BJ (cell line): ENCODE measurements around the gene ULBP3. TPM values are rescaled to one million over a fixed set of nuclear protein-coding genes. Genes with fewer than 3 reads are reported as not detected.

Experiments used
- CTCF ChIA-PET: fragments of 350-600 bp; formaldehyde crosslinking; extraction: SDS; loops from one replicate; lab custom pipeline; 2021; ENCODE audit warnings: antibody characterized with exemption, inconsistent platforms; lab: Yijun Ruan, JAX
- POLR2A ChIA-PET: fragments of 300-600 bp; sonication (Branson Sonifier 250); formaldehyde crosslinking; extraction: SDS; loops from one replicate; lab custom pipeline; 2021; ENCODE audit warnings: antibody characterized with exemption; lab: Charles Lee
- DNase-seq: peaks from one replicate; pipeline ENCODE4 v3.0.0-alpha.2; 2011; ENCODE audit warnings: low read depth
- H3K27me3 ChIP-seq: 2 replicates; pipeline ENCODE4 v1.6.0; 2011; ENCODE audit warnings: low read length; ENCODE audit not compliant: control insufficient read depth, insufficient read depth
- H3K36me3 ChIP-seq: 2 replicates; pipeline ENCODE4 v1.5.1; 2011; ENCODE audit warnings: low read length; ENCODE audit not compliant: control insufficient read depth, insufficient read depth
- H3K4me3 ChIP-seq: 2 replicates; pipeline ENCODE4 v1.5.1; 2011; ENCODE audit warnings: low read depth, mild to moderate bottlenecking, control low read depth, low read length
- CTCF ChIP-seq: IDR thresholded peaks from 2 replicates; pipeline ENCODE4 v1.5.1; 2011; ENCODE audit warnings: low read depth, mild to moderate bottlenecking, control low read depth, inconsistent platforms, low read length, moderate library complexity; ENCODE audit not compliant: insufficient read depth
- polyA plus RNA-seq: library from polyadenylated mRNA; depleted of rRNA; stranded (reverse); fragments of >200 nt; gene quantifications from 2 replicates; pipeline ENCODE4 v1.2.3, GENCODE V29; 2011

The ULBP3 gene
- polyA plus RNA-seq, 1 experiment, result 6.0 TPM

DNA sequence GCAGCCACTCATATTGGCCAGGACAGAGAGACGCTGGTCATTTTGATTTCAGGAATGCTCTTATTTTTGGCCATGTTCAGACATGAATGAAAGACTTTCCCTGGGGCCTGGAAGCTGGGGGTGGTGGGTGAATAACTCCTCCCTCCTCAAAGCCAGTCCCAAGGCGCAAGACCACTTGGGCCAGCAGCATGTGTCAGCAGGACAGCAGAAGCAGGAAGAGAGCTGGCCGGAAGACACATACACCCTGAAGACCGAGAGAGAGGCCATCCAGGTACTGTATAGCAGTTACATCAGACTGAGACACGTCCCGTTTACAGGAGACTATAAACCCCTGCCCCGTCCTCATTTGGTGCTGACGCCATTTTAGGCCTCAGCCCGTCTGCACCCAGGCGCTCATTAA, 29.2 kb upstream of the ULBP3 start:
- Histone ChIP-seq H3K27me3 (peaks cover 5% of the 10 kb centered on the region), H3K4me3 (no peak overlapping the region), H3K36me3 (no peaks in the 10 kb centered on the region)
- ChIA-PET POLR2A (no interaction called here), CTCF (no interaction called here)
- no peak for DNase-seq
- TF ChIP-seq CTCF, result no peak

- peaks cover 7% of the 10 kb centered on the region for H3K27me3 ChIP-seq
- CTCF ChIA-PET, result interaction anchor here (9.4 kb wide), 1 partner anchor 13 kb away, joined by 55 read pairs; no protein-coding TSS in a partner anchor
- POLR2A ChIA-PET, result no interaction called here
- no peaks in the 10 kb centered on the region for H3K36me3 ChIP-seq
- TF ChIP-seq CTCF, result no peak
- no peak overlapping the region for H3K4me3 ChIP-seq
- no peak for DNase-seq
These were observed 24.5 kb upstream of the ULBP3 start for GRCh38 chr6:150093397-150093796.

- Histone ChIP-seq H3K27me3 (peaks cover 8% of the 10 kb centered on the region), H3K4me3 (no peak overlapping the region), H3K36me3 (no peaks in the 10 kb centered on the region)
- ChIA-PET CTCF (interaction anchor here (0.8 to 9.4 kb wide), 4 partner anchors 11 to 304 kb away, joined by 3 to 55 read pairs (median 3); no protein-coding TSS in a partner anchor), POLR2A (no interaction called here)
- no peak for DNase-seq
- TF ChIP-seq CTCF, result no peak
These were observed 22.6 kb upstream of the ULBP3 start for GRCh38 chr6:150091476-150091875.

DNA sequence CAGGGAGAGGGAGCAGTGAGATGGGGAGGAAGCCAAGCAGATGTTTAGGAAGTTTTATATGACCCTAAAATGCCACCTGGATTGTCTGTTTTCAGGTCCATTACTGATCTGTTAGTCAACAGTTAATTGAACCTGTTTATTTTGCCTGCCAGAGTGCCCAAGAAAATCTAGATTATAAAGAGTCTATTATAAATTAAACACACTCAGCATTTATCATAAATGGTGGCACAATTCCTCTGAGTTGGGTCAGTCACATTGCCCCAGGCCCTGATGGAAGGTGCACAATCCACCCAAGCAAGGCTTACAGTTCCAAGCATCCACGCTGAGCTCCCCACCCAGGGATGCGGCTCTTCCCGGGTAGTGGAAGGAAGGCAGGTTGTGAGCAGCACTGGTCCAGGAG, 21.4 kb upstream of the ULBP3 start:
- DNase-seq, result no peak
- H3K27me3 ChIP-seq, result peaks cover 6% of the 10 kb centered on the region
- CTCF ChIA-PET, result interaction anchor here (0.7 to 9.4 kb wide), 3 partner anchors 9 to 244 kb away, joined by 3 to 55 read pairs (median 4); no protein-coding TSS in a partner anchor

DNA sequence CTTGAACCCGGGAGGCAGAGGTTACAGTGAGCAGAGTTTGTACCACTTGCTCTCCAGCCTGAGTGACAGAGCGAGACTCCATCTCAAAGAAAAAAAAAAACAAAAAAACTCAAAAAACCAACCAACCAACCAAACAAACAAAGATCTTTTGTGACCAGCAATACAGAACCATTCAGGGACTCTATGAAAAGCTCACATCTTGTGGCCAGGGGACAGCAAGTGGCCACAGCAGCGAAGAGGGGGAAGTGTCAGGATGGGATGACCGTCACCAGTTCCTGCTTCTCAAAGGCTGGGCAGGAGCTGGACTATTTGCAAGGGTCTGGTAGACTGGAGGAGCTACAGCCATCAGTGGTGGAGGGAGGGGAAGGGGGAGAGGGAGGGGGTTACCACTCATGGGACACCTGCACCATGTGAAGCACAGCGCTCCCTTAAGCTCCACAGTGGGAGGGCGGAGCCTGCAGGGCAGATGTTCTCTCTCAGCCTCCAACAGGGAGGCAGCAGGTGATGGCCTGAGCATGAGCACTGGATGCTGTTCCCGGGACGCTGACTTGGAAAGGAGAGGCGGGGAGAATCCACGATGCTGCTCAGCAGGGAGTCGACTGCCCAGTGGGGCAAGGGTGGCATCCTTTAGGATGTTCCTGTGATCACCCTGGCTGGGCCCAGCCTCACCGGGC, 19.7 kb upstream of the ULBP3 start:
- DNase-seq, result no peak
- ChIA-PET CTCF (interaction anchor here (9.4 kb wide), 1 partner anchor 8 kb away, joined by 55 read pairs; no protein-coding TSS in a partner anchor), POLR2A (no interaction called here)
- peaks cover 6% of the 10 kb centered on the region for H3K27me3 ChIP-seq
- no peak overlapping the region for H3K4me3 ChIP-seq
- no peaks in the 10 kb centered on the region for H3K36me3 ChIP-seq
- no peak for TF ChIP-seq CTCF

More for the DNA sequence above, 21.4 kb upstream of the ULBP3 start:
- Histone ChIP-seq H3K4me3 (no peak overlapping the region), H3K36me3 (no peaks in the 10 kb centered on the region)
- POLR2A ChIA-PET, result no interaction called here
- no peak for TF ChIP-seq CTCF
